Measurements from ENCODE around the gene ANGPTL2.

DNA sequence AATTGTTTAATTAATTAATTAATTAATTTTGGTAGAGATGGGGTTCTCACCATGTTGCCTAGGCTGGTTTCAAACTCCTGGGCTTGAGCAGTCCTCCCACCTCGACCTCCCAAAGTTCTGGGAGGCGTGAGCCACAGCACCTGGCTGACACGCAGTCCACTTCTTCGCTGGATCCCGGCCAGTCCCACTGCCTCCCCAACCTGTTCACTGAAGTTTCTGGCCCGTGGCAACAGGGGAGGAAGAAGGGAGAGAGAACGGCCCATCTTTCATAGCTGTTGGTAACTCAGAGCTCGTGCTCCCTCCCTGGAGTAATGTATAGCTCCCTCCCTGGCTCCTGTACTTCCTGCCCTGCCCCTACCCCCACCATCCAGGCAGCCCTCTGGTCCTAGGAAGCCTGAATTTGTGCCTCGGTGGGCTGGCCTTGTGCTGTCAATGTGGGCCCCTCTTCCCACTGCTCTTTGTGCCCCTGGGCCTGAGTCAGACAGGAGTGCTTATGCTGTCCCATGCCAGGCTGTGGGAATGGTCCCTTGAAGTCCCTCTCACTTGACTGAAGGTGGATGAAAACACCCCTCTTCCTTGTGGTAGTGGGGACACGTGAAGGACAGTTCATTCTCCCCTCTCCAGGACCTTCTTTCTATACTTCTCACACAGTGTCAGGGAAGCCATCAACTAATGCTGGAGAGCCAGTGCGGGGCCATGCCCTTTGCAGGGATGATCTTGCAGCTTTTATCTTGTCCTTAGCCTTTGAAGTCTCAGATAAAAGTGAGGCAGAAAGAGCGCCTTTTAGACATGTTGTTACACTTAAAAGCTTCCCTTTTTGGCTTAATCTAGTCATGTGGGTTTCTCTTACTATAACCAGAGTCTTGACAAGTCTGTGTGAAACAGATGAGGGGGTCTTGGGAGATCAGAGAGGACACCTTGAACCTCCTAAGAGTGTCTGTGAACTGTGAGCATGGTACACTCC, 38.1 kb downstream of the ANGPTL2 start:
- TF ChIP-seq CTCF (conservative IDR thresholded peaks at IDR 0.05 in 1 of 2, IDR thresholded peaks at IDR 0.05 in 1 of 2; ENCODE audit: extremely low read depth in 1 of 2, insufficient read depth in 1 of 2, low read depth in 1 of 2, low read length in 2 of 2), result no peak
- no peak for TF ChIP-seq EZH2 (IDR thresholded peaks at IDR 0.05; ENCODE audit: borderline replicate concordance, low read length)
